ENCODE data around the gene ABLIM1.
A peak's percentile ranks its signal among the peaks of the same experiment; 100 is the strongest.

ABLIM1 gene

GRCh38 chr10:114470956-114471905 is 186.8 kb downstream of the ABLIM1 start:
- peak; percentile 42 for DNase-seq (ENCODE audit: low read depth in 1 of 2, low spot score in 1 of 2)

GRCh38 chr10:114470361-114470760 is 187.7 kb downstream of the ABLIM1 start:
- no peak for DNase-seq (ENCODE audit: low read depth in 1 of 2, low spot score in 1 of 2)

- no peak for DNase-seq (ENCODE audit: low read depth in 1 of 2, low spot score in 1 of 2)
These were observed 199.1 kb downstream of the ABLIM1 start for GRCh38 chr10:114458955-114459354.

GRCh38 chr10:114458216-114458920 is 199.7 kb downstream of the ABLIM1 start:
- no peak for DNase-seq (ENCODE audit: low read depth in 1 of 2, low spot score in 1 of 2)

GRCh38 chr10:114453576-114453975 is 204.5 kb downstream of the ABLIM1 start:
- DNase-seq (ENCODE audit: low read depth in 1 of 2, low spot score in 1 of 2), result no peak

- DNase-seq (ENCODE audit: low read depth in 1 of 2, low spot score in 1 of 2), result no peak
These were observed 209.2 kb downstream of the ABLIM1 start for GRCh38 chr10:114448897-114449296.

- DNase-seq (ENCODE audit: low read depth in 1 of 2, low spot score in 1 of 2), result no peak
These were observed 212.7 kb downstream of the ABLIM1 start for GRCh38 chr10:114445332-114445731.

- no peak for DNase-seq (ENCODE audit: low read depth in 1 of 2, low spot score in 1 of 2)
These were observed 213.3 kb downstream of the ABLIM1 start for GRCh38 chr10:114444819-114445218.

- DNase-seq (ENCODE audit: low read depth in 1 of 2, low spot score in 1 of 2), result no peak
These were observed 215.9 kb downstream of the ABLIM1 start for GRCh38 chr10:114442091-114442630.

- no peak for DNase-seq (ENCODE audit: low read depth in 1 of 2, low spot score in 1 of 2)
These were observed 217.0 kb downstream of the ABLIM1 start for GRCh38 chr10:114441107-114441506.

GRCh38 chr10:114437473-114438292 is 220.4 kb downstream of the ABLIM1 start:
- DNase-seq (ENCODE audit: low read depth in 1 of 2, low spot score in 1 of 2), result no peak

- no peak for DNase-seq (ENCODE audit: low read depth in 1 of 2, low spot score in 1 of 2)
These were observed 221.1 kb downstream of the ABLIM1 start for GRCh38 chr10:114436941-114437340.

GRCh38 chr10:114432566-114433093 is 225.4 kb downstream of the ABLIM1 start:
- DNase-seq (ENCODE audit: low read depth in 1 of 2, low spot score in 1 of 2), result no peak

GRCh38 chr10:114431414-114432135 is 226.5 kb downstream of the ABLIM1 start:
- DNase-seq (ENCODE audit: low read depth in 1 of 2, low spot score in 1 of 2), result no peak

GRCh38 chr10:114430688-114431413 is 227.2 kb downstream of the ABLIM1 start:
- DNase-seq (ENCODE audit: low read depth in 1 of 2, low spot score in 1 of 2), result no peak

- no peak for DNase-seq (ENCODE audit: low read depth in 1 of 2, low spot score in 1 of 2)
These were observed 228.3 kb downstream of the ABLIM1 start for GRCh38 chr10:114429581-114430335.

- DNase-seq (ENCODE audit: low read depth in 1 of 2, low spot score in 1 of 2), result no peak
These were observed 230.8 kb downstream of the ABLIM1 start for GRCh38 chr10:114427124-114427852.

- DNase-seq (ENCODE audit: low read depth in 1 of 2, low spot score in 1 of 2), result no peak
These were observed 231.6 kb downstream of the ABLIM1 start for GRCh38 chr10:114426476-114426875.

Measured in activated T-helper 1 cell treated with anti-CD3 and anti-CD28 coated beads, Interleukin-2, amount 50 U/mL, for 16 hours (primary cell).